ENCODE results near the gene EYS. TPM values are rescaled to one million over a fixed set of nuclear protein-coding genes. Genes with fewer than 3 reads are reported as not detected.

Gene EYS
- total RNA-seq, 1 experiment from 2014 or later: 0.87 TPM

DNA sequence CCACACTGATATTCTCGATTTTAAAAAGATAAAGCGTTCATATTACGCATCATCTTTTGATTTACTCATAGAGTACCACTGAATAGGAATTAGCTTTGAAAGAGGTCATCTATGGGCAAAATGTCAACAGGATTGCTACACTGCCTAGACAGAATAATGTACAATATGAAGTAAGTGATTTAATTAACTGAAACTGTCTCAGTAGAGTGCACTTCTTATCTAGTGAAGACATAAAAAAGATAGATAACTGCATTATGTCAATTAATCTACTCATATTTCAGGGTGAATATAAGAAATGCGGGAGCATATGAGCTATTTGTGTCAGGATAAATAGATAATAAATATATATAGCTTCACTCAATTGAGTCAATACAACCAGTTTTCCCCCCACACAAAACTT lies 723.9 kb downstream of the EYS start:
- no peak for DNase-seq (ENCODE audit: low read depth)

DNA sequence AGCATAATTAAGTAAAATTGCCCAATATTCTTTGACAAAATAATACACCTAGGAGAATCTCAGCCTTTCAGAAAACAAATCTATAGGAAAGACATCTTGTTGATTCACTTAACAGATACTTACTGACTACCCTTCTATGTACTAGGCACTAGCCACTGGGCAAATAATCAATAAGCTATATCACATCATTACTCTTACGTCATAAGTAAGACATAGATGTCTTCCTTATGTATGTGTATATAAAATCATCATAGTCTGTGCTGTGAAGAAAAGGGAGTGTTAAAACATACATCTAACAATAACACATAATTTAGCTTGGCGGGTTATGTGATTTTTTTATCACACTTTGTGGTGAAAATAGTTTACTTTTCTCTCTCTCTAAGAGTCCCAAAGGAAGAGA lies 733.9 kb downstream of the EYS start:
- DNase-seq (ENCODE audit: low read depth): no peak

DNA sequence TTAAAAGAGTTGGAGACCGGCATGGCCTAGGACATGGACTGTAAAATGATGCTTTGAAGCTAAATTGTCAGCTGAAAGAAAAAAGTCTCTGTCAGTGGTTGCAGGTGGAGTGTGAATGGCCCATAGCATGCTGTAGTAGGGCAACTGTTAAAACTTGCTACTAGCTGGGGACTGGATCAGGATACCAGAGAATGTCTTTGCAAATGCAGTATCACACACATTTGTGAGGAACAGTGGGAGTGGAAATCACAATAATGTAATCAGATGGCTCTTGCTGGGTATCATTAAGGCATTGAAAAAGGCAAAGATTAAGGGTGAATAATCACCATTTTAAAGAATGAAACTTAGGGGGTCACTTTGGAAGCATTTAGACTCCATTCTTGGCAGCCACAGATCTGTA lies 737.9 kb downstream of the EYS start:
- no peak for DNase-seq (ENCODE audit: low read depth)

DNA sequence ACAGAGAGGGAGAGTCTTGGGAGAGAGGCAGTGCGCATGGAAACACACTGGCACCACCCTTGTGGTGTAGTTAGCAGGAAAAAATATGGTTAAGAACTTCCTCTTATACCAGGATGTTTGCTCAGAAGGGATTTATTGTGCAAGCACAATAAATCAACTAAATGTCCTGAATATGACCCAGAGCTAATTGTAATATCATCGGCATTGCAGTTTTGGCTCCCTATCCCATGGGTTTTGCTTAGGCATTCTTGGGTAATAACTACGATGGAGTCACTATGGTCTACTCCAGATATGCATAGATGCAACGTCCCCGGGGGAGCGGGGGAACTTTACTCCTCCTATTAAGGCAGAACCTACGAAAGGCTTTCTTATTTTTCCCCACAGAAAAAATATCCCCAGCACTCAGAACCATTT lies 751.6 kb downstream of the EYS start:
- DNase-seq (ENCODE audit: low read depth): peak; percentile 4

DNA sequence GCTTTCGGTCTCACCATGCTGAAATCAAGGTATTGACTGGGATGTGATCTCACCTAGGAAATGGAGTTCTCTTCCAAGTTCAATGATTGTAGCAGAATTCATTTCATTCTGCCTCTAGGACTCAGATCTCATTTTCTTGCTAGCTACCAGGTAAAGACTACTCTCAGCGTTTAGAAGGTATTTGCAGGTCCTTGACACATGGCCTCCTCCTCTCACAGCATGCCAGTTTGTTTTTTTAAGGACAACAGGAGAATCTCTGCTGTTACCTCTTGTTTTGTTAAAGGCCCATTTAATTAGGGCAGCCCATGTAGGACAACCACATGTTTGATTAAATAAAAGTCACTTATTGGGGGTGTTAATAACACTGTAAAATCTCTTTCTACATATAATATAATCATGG lies 757.8 kb downstream of the EYS start:
- DNase-seq (ENCODE audit: low read depth): no peak

DNA sequence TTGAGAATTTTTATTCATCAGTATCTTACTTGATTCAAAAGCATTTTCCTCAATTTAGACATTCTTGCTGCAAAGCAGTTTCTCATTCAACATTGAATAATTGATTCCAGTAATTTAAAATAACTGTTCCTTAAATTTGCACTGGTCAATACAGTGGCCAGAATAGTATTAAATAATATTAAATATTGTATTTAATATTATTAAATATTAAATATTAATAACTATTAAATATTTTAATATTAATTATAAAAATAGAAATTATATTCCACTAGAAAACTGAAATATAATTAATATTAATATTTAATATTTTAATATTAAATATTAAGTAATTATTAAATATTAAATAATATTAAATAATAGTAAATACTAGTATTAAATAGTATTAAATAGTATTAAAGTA lies 758.8 kb downstream of the EYS start:
- no peak for DNase-seq (ENCODE audit: low read depth)

DNA sequence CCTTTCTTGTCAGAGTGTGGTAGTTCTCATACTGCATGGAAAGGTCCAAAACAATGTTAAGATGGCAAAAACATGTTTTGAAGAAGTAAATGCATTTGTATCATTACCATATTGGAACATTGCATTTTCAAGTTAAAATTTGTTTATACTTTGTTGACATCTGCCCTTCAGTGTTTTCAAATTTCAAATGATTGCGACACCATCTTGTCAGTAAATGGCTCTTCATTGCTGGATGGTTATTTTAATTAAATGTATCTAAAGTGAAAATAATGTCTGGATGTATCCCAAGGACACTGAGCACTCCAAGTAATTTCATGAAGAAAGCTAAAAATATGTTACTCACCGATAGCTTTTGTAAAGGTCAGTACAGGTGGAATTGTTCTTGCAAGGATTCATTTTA lies 761.6 kb downstream of the EYS start:
- DNase-seq (ENCODE audit: low read depth): no peak

DNA sequence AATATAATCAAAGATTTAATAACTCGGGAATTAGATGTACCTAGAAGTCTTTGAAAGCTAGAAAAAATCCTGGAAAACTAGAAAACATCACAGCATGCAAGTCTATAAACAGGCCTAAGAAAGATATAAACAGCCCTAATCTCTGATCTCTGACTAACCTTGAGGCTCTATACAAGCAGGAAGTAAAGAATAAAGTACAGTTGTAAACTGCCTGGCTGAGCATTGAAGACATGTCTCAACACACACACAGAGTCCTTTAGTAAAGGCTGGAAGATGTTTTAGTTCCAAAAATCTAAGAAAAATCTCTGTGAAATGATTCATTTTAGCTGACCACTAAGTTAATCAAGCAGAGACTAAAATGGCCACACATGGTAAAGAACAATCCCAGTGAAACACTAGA lies 774.5 kb downstream of the EYS start:
- DNase-seq (ENCODE audit: low read depth): no peak

DNA sequence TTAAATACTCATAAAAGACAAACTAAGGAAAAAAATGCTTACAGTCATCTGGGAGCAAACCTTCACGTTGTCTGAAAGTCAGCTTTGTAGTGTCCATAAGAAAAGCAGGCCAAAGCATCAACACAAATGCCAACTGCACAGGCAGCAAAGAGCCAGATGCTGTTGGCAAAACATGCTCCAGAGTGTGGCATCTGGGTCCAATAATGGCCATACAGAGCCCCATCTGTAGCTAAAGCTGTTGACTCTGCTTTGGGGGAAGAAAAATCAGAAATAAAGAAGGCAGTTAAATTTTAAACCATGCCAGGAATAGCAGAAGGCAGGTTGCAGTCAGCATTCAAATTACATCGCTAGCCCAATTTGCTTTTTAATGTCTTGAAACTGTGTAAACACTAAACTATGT lies 776.3 kb downstream of the EYS start:
- DNase-seq (ENCODE audit: low read depth): no peak

DNA sequence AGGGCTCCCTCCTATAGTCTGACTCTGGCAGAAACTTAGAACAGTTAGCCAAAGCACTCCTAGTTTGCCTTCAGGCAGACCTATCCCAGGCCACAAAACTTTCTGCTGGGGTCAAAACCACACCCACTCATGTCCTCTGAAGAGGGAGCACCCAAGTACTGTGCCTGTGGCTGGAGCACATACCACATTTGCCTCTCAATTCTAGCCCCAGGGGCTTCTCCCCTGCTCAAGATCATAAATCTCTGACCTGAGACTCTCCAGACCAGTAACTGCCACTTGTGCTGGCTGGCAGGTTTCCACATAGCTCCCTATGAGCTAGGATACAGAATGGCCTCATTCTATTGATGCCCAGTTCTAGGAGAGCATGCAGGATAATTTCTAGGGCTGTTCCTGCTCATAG lies 781.0 kb downstream of the EYS start:
- no peak for DNase-seq (ENCODE audit: low read depth)

DNA sequence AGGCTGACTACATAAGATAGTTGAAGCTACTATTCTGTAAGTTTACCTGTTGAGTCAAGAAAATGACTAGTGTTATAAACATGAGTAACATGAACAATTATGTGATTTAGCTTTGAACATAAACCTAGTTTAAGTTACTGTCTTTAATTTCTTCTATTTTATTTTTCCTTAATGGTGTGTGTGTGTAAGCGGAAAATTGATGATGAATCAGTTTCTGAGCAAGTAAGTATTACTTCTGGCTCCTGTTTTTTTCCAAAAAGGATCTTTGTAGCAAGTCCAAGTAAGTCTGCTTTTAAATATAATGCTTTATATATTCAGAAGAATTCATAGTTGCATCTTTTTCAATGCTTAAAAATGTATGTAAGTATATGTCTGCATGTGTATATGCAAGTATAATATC lies 786.8 kb downstream of the EYS start:
- DNase-seq (ENCODE audit: low read depth): no peak

DNA sequence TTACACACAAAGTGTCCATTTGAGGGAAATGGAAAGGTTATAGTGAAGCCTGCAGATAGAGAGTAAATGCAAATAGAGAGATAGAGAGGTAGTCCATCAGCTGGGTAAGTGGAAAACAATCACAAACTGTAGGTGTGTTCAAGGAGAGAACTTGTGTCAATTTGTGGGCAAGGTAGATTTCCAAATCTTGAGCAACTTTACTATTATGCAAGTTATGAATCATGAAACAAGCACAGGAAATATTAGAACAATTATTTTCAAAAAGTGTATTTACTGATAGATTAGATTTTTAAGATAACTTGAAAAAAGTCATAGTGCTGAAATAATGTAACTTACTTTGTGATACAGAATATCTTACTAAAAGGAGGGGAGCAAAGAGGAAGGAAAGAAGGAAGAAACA lies 792.9 kb downstream of the EYS start:
- DNase-seq (ENCODE audit: low read depth): no peak

DNA sequence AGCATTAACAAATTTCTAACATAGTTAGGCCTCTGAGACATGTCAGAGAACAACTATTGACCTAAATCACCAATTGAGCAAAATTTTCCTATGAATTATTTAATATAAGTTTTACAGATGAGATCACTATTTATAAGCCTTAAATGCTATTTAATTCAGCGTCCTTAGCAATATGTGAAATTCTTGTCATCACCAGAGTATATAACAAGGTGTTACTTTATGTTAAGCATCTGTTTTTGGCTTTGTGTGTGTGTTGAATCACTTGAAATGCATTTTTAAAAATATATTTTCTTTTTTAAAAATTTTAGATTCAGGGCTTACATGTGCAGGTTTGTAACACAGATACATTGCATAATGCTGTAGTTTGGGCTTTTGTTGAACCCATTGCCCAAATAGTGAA lies 794.1 kb downstream of the EYS start:
- DNase-seq (ENCODE audit: low read depth): no peak

DNA sequence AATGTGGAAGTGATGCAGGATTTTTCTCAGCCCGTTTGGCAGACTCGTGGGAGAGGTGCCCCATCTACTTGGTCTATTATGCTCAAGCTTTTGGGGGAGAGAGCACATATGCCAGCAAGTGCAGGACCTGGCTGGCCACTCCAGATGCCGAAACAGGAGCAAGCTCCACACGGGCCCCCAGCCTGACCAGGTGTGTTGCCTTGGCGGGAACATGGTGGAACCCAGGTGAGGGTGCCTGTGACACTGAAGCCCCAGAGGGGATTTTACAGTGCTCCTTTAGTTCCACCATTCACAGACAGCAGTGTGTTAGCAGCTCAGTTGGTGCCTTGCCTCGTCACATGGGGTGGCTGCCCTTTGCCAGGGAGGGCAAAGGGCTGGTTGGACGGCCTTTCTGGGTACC lies 798.9 kb downstream of the EYS start:
- no peak for DNase-seq (ENCODE audit: low read depth)

DNA sequence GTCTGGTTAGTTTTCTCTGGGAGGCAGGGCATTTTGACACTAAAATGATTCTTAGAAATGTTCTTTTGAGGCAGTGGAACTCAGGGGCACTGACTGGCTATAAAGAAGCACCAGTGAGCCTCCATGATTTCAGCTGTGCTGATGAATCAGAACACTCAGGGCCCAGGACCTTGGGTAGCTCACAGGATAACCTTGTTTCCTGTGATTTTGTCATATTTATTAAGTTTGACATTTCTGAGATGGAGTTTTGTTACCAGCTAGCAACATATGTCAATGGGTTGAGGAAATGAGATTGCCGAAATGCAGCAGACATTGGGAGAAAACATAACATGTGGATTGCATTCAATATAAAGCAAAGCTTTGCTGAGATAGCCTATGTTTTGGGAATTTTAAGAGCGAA lies 802.4 kb downstream of the EYS start:
- DNase-seq (ENCODE audit: low read depth): no peak

DNA sequence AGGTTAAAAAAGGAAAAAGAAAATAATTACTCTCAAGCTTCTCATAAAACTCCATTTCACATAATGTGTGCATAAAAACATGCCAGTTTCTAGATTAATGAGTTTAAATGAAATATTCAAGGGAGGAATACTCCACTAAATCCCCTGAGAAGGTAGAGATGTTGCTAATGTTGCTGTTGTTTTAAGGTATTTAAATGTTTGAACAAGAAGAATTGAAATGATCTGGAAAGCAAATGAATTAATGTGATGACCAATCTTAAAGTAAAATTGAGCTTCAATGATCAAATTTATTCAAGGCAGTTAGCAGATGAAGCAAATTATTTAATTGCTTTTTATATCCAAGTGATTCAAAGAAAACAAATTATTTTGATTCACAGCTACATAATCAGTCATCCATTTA lies 804.4 kb downstream of the EYS start:
- no peak for DNase-seq (ENCODE audit: low read depth)

DNA sequence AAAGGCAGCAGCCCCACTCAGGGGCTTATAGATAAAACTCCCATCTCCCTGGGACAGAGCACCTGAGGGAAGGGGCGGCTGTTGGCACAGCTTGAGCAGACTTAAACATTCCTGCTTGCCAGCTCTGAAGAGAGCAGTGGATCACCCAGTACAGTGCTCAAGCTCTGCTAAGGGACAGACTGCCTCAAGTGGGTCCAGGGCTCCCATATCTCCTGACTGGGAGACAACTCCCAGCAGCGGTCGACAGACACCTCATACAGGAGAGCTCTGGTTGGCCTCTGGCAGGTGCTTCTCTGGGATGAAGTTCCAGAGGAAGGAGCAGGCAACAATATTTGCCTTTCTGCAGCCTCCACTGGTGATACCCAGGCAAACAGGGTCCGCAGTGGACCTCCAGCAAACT lies 810.1 kb downstream of the EYS start:
- no peak for DNase-seq (ENCODE audit: low read depth)

DNA sequence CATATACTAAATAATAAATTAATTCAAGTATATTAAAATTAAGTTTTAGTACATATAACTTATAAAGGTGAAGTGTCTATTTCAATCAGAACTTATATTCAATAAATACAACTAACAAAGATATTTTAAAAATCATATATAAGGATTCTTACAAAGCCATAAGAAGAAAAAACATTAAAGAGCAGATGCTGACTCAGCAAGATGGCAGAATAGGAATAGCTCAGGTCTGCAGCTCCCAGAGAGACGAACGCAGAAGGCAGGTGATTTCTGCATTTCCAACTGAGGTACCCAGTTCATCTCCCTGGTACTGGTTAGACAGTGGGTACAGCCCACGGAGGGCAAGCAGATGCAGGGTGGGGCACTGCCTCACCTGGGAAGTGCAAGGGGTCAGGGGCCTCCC lies 811.1 kb downstream of the EYS start:
- no peak for DNase-seq (ENCODE audit: low read depth)

DNA sequence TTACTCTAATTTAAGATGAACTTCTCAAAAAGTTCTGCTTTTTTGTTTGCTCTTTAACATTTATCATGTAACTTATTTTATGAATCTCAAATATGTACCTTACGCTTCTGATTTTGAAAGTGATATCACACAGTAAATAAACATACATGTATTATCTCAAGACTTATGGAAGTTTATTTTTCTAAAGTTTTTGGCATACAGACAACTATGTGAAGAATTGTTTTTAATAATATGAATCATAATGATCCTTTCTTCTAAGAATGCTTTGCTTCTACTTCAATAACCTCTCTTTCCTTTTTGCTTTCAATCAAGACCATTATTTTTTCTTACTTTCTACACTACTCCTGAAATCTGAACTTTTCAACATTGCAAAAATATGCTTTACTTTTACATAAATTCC lies 816.4 kb downstream of the EYS start:
- no peak for DNase-seq (ENCODE audit: low read depth)

DNA sequence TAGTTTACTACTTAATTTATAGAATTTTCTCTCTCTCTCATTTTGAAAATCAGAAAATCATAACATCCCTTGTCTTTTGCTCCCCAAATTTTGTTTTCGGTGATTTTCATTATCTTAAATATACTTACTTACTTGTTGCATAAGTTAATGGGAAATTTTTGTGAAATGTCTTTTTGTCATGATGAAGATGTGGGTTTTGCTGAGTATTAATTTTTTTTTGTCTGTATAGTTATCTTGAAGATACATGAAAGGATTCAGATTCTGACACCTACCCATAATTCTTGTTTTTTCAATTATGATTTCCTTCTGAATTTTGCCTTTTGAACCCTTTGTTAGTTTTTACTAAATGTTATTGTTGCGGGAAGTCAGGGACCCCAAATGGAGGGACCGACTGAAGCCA lies 817.9 kb downstream of the EYS start:
- DNase-seq (ENCODE audit: low read depth): no peak

DNA sequence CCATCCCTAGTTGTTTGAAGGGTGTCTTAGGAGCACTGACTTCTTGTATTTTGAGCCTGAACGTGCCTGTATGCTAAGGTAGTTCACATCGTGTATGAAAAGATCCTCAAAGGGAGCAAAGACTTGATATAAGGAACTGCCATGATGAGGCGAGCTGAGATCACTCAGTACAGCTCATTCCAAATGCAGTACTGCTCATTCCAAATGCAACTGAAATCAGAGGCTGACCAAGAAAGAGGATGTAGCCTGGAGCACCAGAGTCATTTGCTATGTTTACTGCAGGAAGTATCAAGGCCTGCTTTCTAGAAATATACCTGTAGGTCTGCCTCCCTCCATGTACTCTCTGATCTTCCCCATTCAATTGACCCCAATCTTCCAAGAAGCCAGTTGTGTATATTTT lies 832.2 kb downstream of the EYS start:
- no peak for DNase-seq (ENCODE audit: low read depth)

DNA sequence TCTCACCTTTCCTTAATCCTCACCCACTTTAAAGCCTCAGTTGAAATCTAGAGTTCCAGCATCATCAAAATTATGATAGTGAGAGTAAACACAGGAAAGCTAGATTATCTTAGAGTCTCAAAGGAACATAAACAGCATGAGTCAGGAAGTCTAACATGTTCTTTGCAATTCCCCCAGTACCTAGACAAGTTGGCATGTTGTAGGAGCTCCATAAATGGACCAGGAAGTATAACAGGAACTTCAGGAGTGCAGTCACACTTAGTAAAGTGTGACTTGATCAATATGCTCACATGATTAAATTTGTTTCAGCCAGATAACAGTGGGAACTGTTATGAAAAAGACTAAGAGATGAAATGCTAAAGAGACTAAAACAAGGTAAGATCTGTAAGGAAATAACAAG lies 834.4 kb downstream of the EYS start:
- DNase-seq (ENCODE audit: low read depth): no peak

DNA sequence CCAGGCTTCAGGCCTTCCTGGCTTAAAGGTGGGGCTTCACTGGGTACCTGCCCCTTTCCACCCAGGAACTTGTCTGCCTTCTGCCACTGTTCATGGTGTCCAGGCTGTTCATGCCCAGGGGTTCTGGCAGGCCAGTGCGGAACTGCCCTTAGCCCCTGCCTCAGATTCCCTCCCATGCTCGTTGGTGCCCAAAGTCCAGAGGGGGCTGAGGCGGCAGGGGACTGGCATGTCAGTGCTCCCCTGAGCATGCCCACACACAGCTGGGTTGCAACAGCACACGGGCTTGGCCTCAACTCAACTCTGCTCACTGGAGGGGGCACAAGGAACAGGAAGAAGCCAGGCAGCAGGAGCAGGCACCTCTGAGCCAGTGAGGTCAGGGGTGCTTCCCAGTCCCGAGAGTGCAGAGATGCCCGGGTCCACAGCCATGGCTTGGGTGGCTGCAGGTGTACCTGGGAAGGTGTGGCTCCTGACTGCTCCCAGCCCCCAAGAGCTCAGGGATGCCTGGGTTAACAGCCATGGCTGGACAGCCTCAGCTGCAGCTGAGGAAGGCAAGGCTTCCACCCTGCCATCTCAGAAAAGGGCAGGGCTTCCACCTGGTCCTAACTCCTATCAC lies 845.9 kb downstream of the EYS start:
- no peak for DNase-seq (ENCODE audit: low read depth)

DNA sequence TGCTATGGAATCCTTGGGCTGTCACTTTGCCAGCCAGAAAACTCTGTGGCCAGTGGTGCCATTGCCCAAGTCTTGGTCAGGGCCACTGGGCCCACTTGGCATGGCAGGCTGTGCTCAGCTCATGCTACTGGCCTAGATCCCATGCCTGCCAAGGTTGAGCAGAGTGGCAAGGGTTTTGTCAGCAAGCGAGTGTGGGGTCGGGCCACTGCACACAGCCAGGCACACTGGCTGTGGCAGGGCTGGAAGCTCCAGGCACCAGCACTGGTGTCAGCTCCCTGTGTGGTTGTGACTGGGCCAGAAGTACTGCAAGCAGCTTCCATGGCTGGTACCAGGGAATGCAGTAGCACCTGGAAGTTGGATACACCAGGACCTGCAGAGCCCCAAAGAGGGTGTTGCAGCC lies 846.8 kb downstream of the EYS start:
- no peak for DNase-seq (ENCODE audit: low read depth)

All from HT1080 (cell line).